ENCODE measurements around the gene UNC5B.
"Not testable (repeated sequence)": the region's sequence is repeated elsewhere in the genome, so short reads cannot be mapped to it uniquely, and the experiment has no call there.

- not testable (repeated sequence) for TF ChIP-seq CTCF, EP300 (IDR thresholded peaks at IDR 0.05)
Observed at GRCh38 chr10:71296811-71297210, 84.4 kb downstream of the UNC5B start.

Measured in sigmoid colon (tissue), 4 donors.